HG03342 (cell line): Measurements from ENCODE around the gene MCOLN1.

ENCODE experiments used
- ATAC-seq: cut with Tn5 transposase; IDR thresholded peaks from one replicate; pipeline ENCODE4 v1.9.1; 2021; ENCODE audit warnings: mild to moderate bottlenecking, moderate library complexity; ENCODE audit not compliant: unreplicated experiment

MCOLN1 gene

GRCh38 chr19:7541828-7542443 is 19.5 kb downstream of the MCOLN1 start:
- ATAC-seq, result no peak

- ATAC-seq, result no peak
These were observed 20.3 kb downstream of the MCOLN1 start for GRCh38 chr19:7542556-7543348.

- no peak for ATAC-seq
These were observed 22.2 kb downstream of the MCOLN1 start for GRCh38 chr19:7544626-7545025.

GRCh38 chr19:7545300-7545699 is 22.9 kb downstream of the MCOLN1 start:
- ATAC-seq, result no peak

- ATAC-seq, result no peak
These were observed 23.5 kb downstream of the MCOLN1 start for GRCh38 chr19:7545904-7546303.

- no peak for ATAC-seq
These were observed 24.7 kb downstream of the MCOLN1 start for GRCh38 chr19:7547159-7547558.

- ATAC-seq, result no peak
These were observed 27.2 kb downstream of the MCOLN1 start for GRCh38 chr19:7549429-7550148.

GRCh38 chr19:7550169-7550770 is 27.8 kb downstream of the MCOLN1 start:
- ATAC-seq, result no peak

- no peak for ATAC-seq
These were observed 28.8 kb downstream of the MCOLN1 start for GRCh38 chr19:7550987-7551761.

GRCh38 chr19:7552781-7553180 is 30.4 kb downstream of the MCOLN1 start:
- ATAC-seq, result no peak

GRCh38 chr19:7554565-7554964 is 32.1 kb downstream of the MCOLN1 start:
- no peak for ATAC-seq

- ATAC-seq, result no peak
These were observed 32.8 kb downstream of the MCOLN1 start for GRCh38 chr19:7554990-7555864.

- ATAC-seq, result no peak
These were observed 34.4 kb downstream of the MCOLN1 start for GRCh38 chr19:7556696-7557315.

- no peak for ATAC-seq
These were observed 36.2 kb downstream of the MCOLN1 start for GRCh38 chr19:7558667-7559066.

GRCh38 chr19:7559102-7559501 is 36.7 kb downstream of the MCOLN1 start:
- ATAC-seq, result no peak

GRCh38 chr19:7560255-7560654 is 37.8 kb downstream of the MCOLN1 start:
- no peak for ATAC-seq

- no peak for ATAC-seq
These were observed 38.9 kb downstream of the MCOLN1 start for GRCh38 chr19:7561325-7561724.

- no peak for ATAC-seq
These were observed 40.4 kb downstream of the MCOLN1 start for GRCh38 chr19:7562646-7563393.

- no peak for ATAC-seq
These were observed 42.4 kb downstream of the MCOLN1 start for GRCh38 chr19:7564866-7565265.
